B cell (primary cell): Measurements from ENCODE around the gene SLC12A6. TPM values are rescaled to one million over a fixed set of nuclear protein-coding genes. Genes with fewer than 3 reads are reported as not detected.

Experiments
- ATAC-seq: fragments of 200-7000 bp; cut with Tn5 transposase; one replicate; pipeline ENCODE4 v1.10.0; 2021; ENCODE audit warnings: low read depth, mild to moderate bottlenecking, moderate number of reproducible peaks, moderate library complexity
- CTCF ChIA-PET: fragments of 350-600 bp; sonication (Branson Sonifier 250); formaldehyde crosslinking; loops from one replicate; lab custom pipeline; 2021; ENCODE audit warnings: antibody characterized with exemption, inconsistent platforms; lab: Charles Lee
- POLR2A ChIA-PET: fragments of 350-600 bp; sonication (Branson Sonifier 250); formaldehyde crosslinking; loops from one replicate; lab custom pipeline; 2021; ENCODE audit warnings: antibody characterized with exemption; lab: Charles Lee
- DNase-seq: peaks from one replicate; pipeline ENCODE4 v3.0.0; 2013
- H2AFZ ChIP-seq: 2 replicates; pipeline ENCODE4 v1.6.1; 2012; ENCODE audit warnings: mild to moderate bottlenecking, low read depth, low read length; ENCODE audit not compliant: insufficient read depth, poor library complexity, severe bottlenecking
- H3K27ac ChIP-seq, 2 donors: 1 replicate in 1 of 2; 2 replicates in 1 of 2; pipeline ENCODE4 v1.5.1; 2012 to 2013; ENCODE audit warnings: low read length in 2 of 2, mild to moderate bottlenecking in 2 of 2, moderate library complexity in 1 of 2
- H3K27me3 ChIP-seq, 4 experiments: fragments of 200-600 bp in 1 of 4; sonication (generic) in 1 of 4; replicated peaks in 1 of 4; 1 replicate in 2 of 4; 2 replicates in 2 of 4; pipeline versions ENCODE4 v1.6.1 to v1.7.0; 2013 to 2016; ENCODE audit warnings: low read length in 3 of 4, mild to moderate bottlenecking in 2 of 4, mixed read lengths in 1 of 4, moderate library complexity in 1 of 4; ENCODE audit not compliant: insufficient read depth in 4 of 4, control insufficient read depth in 3 of 4; ENCODE audit errors: control extremely low read depth in 1 of 4
- H3K36me3 ChIP-seq, 2 experiments: replicated peaks in 1 of 2; 1 replicate in 1 of 2; 2 replicates in 1 of 2; pipeline versions ENCODE4 v1.6.1 to v1.7.1; 2013; ENCODE audit warnings: low read length in 1 of 2; ENCODE audit not compliant: insufficient read depth in 2 of 2, control insufficient read depth in 1 of 2; ENCODE audit errors: control extremely low read depth in 1 of 2, extremely low read depth in 1 of 2
- H3K4me1 ChIP-seq, 2 donors: fragments of 200-600 bp in 1 of 2; sonication (generic) in 1 of 2; 1 replicate in 1 of 2; 2 replicates in 1 of 2; pipeline versions ENCODE4 v1.5.1 to v1.6.1; 2013 to 2017; ENCODE audit warnings: low read length in 2 of 2; ENCODE audit not compliant: control insufficient read depth in 2 of 2, insufficient read depth in 2 of 2
- H3K4me2 ChIP-seq: replicated peaks from 2 replicates; pipeline ENCODE3; 2012; ENCODE audit warnings: mild to moderate bottlenecking, low read depth, low read length; ENCODE audit not compliant: poor library complexity, severe bottlenecking
- H3K4me3 ChIP-seq, 5 experiments: fragments of 200-600 bp in 1 of 5; sonication (generic) in 1 of 5; 1 replicate in 3 of 5; 2 replicates in 2 of 5; pipeline versions ENCODE4 v1.5.1 to v1.7.0; 2011 to 2016; ENCODE audit warnings: low read length in 4 of 5, mild to moderate bottlenecking in 4 of 5, low read depth in 2 of 5, control low read depth in 1 of 5, moderate library complexity in 1 of 5; ENCODE audit not compliant: insufficient read depth in 1 of 5; ENCODE audit errors: control extremely low read depth in 1 of 5, extremely low read depth in 1 of 5
- H3K79me2 ChIP-seq: fragments of 200-600 bp; sonication (generic); one replicate; pipeline ENCODE4 v1.6.0; 2016; ENCODE audit warnings: low read length; ENCODE audit not compliant: control insufficient read depth, insufficient read depth
- H3K9ac ChIP-seq: fragments of 200-600 bp; sonication (generic); 2 replicates; pipeline ENCODE4 v1.6.1; 2017; ENCODE audit warnings: mild to moderate bottlenecking, low read length, moderate library complexity
- H3K9me3 ChIP-seq, 3 donors: one replicate each; pipeline versions ENCODE4 v1.6.1 to v1.7.1; 2013; ENCODE audit warnings: low read length in 2 of 3; ENCODE audit not compliant: control insufficient read depth in 2 of 3, insufficient read depth in 1 of 3; ENCODE audit errors: control extremely low read depth in 1 of 3
- H4K20me1 ChIP-seq: 2 replicates; pipeline ENCODE4 v1.6.0; 2012; ENCODE audit warnings: mild to moderate bottlenecking, low read length; ENCODE audit not compliant: insufficient read depth, control insufficient read depth, poor library complexity, severe bottlenecking
- H3K27ac Mint-ChIP-seq: one replicate; pipeline ENCODE4 v1.8.0; 2021; ENCODE audit warnings: mixed read lengths
- H3K27me3 Mint-ChIP-seq: one replicate; pipeline ENCODE4 v1.8.0; 2021; ENCODE audit warnings: mixed read lengths
- H3K4me1 Mint-ChIP-seq: one replicate; pipeline ENCODE4 v1.8.0; 2021; ENCODE audit warnings: mixed read lengths
- H3K4me3 Mint-ChIP-seq: one replicate; pipeline ENCODE4 v1.8.0; 2021; ENCODE audit warnings: mixed read lengths
- H3K9me3 Mint-ChIP-seq: one replicate; pipeline ENCODE4 v1.8.0; 2022; ENCODE audit warnings: mixed read lengths; ENCODE audit not compliant: insufficient read depth
- EZH2 ChIP-seq: IDR thresholded peaks from 2 replicates; pipeline ENCODE4 v1.6.1; 2012; ENCODE audit warnings: borderline replicate concordance, low read depth, mild to moderate bottlenecking, moderate library complexity, low read length; ENCODE audit not compliant: insufficient read depth, poor library complexity, severe bottlenecking
- WGBS: methylation state at CpG from one replicate; pipeline ENCODE4 v1.1.5; 2013; ENCODE audit warnings: missing lambda C conversion rate; ENCODE audit not compliant: insufficient coverage; 5-methylcytosine and 5-hydroxymethylcytosine counted together
- intact Hi-C: fragments of 100-400 bp; cut with micrococcal nuclease; formaldehyde crosslinking; loops from one replicate; pipeline ENCODE4 v1.10.0; 2022
- polyA plus RNA-seq: library from polyadenylated mRNA; depleted of rRNA; stranded (reverse); fragments of >200 nt; gene quantifications from 2 replicates; pipeline ENCODE4 v1.2.3, GENCODE V29; 2012
- small RNA-seq: library from RNA; depleted of rRNA; stranded (forward); fragments of <200 nt; gene quantifications from one replicate; pipeline ENCODE3, GENCODE V24; 2012; ENCODE audit warnings: low replicate concordance, low read depth; ENCODE audit not compliant: insufficient read length
- total RNA-seq, 2 donors: library from RNA; stranded (reverse); fragments of 120-200 nt in 1 of 2; gene quantifications; 1 replicate in 1 of 2; 2 replicates in 1 of 2; pipeline versions ENCODE4 v1.2.3 to v1.2.4, GENCODE V29; 2013 to 2022
- TF ChIP-seq, protein P1 (sequence below): fragments of 200-600 bp; IDR thresholded peaks from one replicate; pipeline ENCODE4 v1.8.0; 2022; ENCODE audit warnings: antibody characterized with exemption, mild to moderate bottlenecking

The SLC12A6 gene
- total and polyA plus RNA-seq, 2 donors (not counting 1 experiment from before 2014, with no cell fraction given), result 75.8 to 141 TPM

DNA sequence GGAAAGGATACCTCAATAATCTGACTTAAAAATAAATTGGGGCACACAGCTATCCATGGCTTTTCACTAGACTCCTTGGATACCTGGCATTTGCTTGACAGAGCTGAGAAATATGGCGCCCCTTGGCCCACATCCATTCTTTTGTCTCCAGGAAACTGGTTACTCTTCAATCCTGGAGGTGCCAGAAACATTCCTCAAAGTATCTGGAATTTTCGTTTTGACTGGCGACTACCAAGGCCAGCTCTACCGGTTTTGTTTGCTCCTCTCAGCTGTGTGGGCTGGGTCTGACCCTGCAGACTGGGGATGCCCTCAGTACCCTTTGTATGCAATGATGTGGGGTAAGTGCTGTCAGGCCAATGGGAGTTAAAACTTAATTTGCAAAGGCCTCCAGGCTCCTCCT is 154.6 kb downstream of the SLC12A6 start:
- ChIA-PET POLR2A (no interaction called here), CTCF (interaction anchor here (0.7 kb wide), 1 partner anchor 735 kb away, joined by 4 read pairs; no protein-coding TSS in a partner anchor)
- Histone ChIP-seq H3K9ac (no peak overlapping the region), H3K4me1 (no peaks in the 10 kb centered on the region), H3K27me3 (no peaks in the 10 kb centered on the region), H3K4me3 (no peak overlapping the region), H4K20me1 (peaks cover 34% of the 10 kb centered on the region), H3K9me3 (peaks cover 0 to 9% (median 0%) of the 10 kb centered on the region in 3 donors), H3K36me3 (peaks cover 1 to 2% of the 10 kb centered on the region in 2 experiments), H3K4me2 (no peak overlapping the region), H2AFZ (no peak overlapping the region), H3K27ac (no peak overlapping the region), H3K79me2 (peaks cover 72% of the 10 kb centered on the region)
- no peaks in the 10 kb centered on the region for H3K9me3 Mint-ChIP-seq
- H3K27me3 Mint-ChIP-seq, result no peaks in the 10 kb centered on the region
- H3K4me3 Mint-ChIP-seq, result no peak overlapping the region
- H3K27ac Mint-ChIP-seq, result no peak overlapping the region
- peaks cover 6% of the 10 kb centered on the region for H3K4me1 Mint-ChIP-seq
- ATAC-seq (no peak), DNase-seq (no peak)
- WGBS, result 94% methylated on average over 4 of the region's 4 CpGs
- TF ChIP-seq, protein P1, sequence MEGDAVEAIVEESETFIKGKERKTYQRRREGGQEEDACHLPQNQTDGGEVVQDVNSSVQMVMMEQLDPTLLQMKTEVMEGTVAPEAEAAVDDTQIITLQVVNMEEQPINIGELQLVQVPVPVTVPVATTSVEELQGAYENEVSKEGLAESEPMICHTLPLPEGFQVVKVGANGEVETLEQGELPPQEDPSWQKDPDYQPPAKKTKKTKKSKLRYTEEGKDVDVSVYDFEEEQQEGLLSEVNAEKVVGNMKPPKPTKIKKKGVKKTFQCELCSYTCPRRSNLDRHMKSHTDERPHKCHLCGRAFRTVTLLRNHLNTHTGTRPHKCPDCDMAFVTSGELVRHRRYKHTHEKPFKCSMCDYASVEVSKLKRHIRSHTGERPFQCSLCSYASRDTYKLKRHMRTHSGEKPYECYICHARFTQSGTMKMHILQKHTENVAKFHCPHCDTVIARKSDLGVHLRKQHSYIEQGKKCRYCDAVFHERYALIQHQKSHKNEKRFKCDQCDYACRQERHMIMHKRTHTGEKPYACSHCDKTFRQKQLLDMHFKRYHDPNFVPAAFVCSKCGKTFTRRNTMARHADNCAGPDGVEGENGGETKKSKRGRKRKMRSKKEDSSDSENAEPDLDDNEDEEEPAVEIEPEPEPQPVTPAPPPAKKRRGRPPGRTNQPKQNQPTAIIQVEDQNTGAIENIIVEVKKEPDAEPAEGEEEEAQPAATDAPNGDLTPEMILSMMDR, result no peak
- no peak for TF ChIP-seq EZH2
- intact Hi-C loops, result no loop called here

Small RNAs within 50 kb of the gene (small RNA-seq; reads per million reads assigned to genes)
- gene MIR1233-1 (not detected), gene RF00019 (not detected)

Other genes starting within 250 kb of the SLC12A6 start
- gene EMC7, start 235.9 kb downstream of the SLC12A6 start, total RNA-seq, result 28.8 and 29.9 TPM in 2 replicates
- gene EMC7, start 235.9 kb downstream of the SLC12A6 start, polyA plus RNA-seq, result 18.4 and 23.3 TPM in 2 replicates
- 5.2 and 5.6 TPM in 2 replicates for gene PGBD4, start 235.7 kb downstream of the SLC12A6 start, total RNA-seq
- gene PGBD4, start 235.7 kb downstream of the SLC12A6 start, polyA plus RNA-seq, result 2.5 and 4.9 TPM in 2 replicates
- 54.8 and 57.8 TPM in 2 replicates for gene KATNBL1, start 127.7 kb downstream of the SLC12A6 start, total RNA-seq
- gene KATNBL1, start 127.7 kb downstream of the SLC12A6 start, polyA plus RNA-seq, result 22.1 and 35.8 TPM in 2 replicates
- gene EMC4, start 112.8 kb downstream of the SLC12A6 start, total RNA-seq, result 60.7 and 63.1 TPM in 2 replicates
- gene EMC4, start 112.8 kb downstream of the SLC12A6 start, polyA plus RNA-seq, result 49.1 and 52.3 TPM in 2 replicates
- 65.6 and 68.2 TPM in 2 replicates for gene NOP10, start 5.4 kb upstream of the SLC12A6 start, total RNA-seq
- gene NOP10, start 5.4 kb upstream of the SLC12A6 start, polyA plus RNA-seq, result 72.6 and 133 TPM in 2 replicates
- not detected in 2 replicates for gene NUTM1, start 5.5 kb upstream of the SLC12A6 start, total RNA-seq
- not detected in 2 replicates for gene NUTM1, start 5.5 kb upstream of the SLC12A6 start, polyA plus RNA-seq
- 64.2 and 68.1 TPM in 2 replicates for gene LPCAT4, start 29.4 kb upstream of the SLC12A6 start, total RNA-seq
- 76.3 and 76.4 TPM in 2 replicates for gene LPCAT4, start 29.4 kb upstream of the SLC12A6 start, polyA plus RNA-seq
- 248 and 252 TPM in 2 replicates for gene GOLGA8A, start 100.0 kb upstream of the SLC12A6 start, total RNA-seq
- 114 and 156 TPM in 2 replicates for gene GOLGA8A, start 100.0 kb upstream of the SLC12A6 start, polyA plus RNA-seq
- gene GOLGA8B, start 245.9 kb upstream of the SLC12A6 start, total RNA-seq, result 75.5 and 77.1 TPM in 2 replicates
- 200 and 426 TPM in 2 replicates for gene GOLGA8B, start 245.9 kb upstream of the SLC12A6 start, polyA plus RNA-seq